DOHH2 (cell line): ENCODE data around the gene KIAA0930.

ENCODE experiments used
- H3F3A ChIP-seq: fragments of 200-600 bp; sonication (generic), shearing (Covaris generic); 2 replicates; pipeline ENCODE4 v1.6.0; 2016; ENCODE audit warnings: antibody characterized with exemption, mild to moderate bottlenecking; ENCODE audit not compliant: control insufficient read depth, insufficient read depth
- H3K27ac ChIP-seq: fragments of 200-600 bp; sonication (generic); 2 replicates; pipeline ENCODE4 v1.5.1; 2014; ENCODE audit warnings: low read depth, mild to moderate bottlenecking, low read length, moderate library complexity
- H3K27me3 ChIP-seq: fragments of 200-600 bp; sonication (generic); 2 replicates; pipeline ENCODE4 v1.6.1; 2014; ENCODE audit warnings: mild to moderate bottlenecking, low read length, mixed read lengths; ENCODE audit not compliant: control insufficient read depth
- H3K36me3 ChIP-seq: fragments of 200-600 bp; sonication (generic); 2 replicates; pipeline ENCODE4 v1.6.1; 2014; ENCODE audit warnings: mild to moderate bottlenecking, low read length, moderate library complexity, mixed read lengths; ENCODE audit not compliant: control insufficient read depth
- H3K4me1 ChIP-seq: fragments of 200-600 bp; sonication (generic); 2 replicates; pipeline ENCODE4 v1.6.1; 2014; ENCODE audit warnings: mild to moderate bottlenecking, low read length, mixed read lengths; ENCODE audit not compliant: control insufficient read depth
- H3K4me2 ChIP-seq: fragments of 200-600 bp; sonication (generic); 2 replicates; pipeline ENCODE4 v1.6.0; 2014; ENCODE audit warnings: mild to moderate bottlenecking, low read length, moderate library complexity
- H3K4me3 ChIP-seq: fragments of 200-600 bp; sonication (generic); 2 replicates; pipeline ENCODE4 v1.5.1; 2014; ENCODE audit warnings: mild to moderate bottlenecking, low read length, mixed read lengths
- H3K79me2 ChIP-seq: fragments of 200-600 bp; sonication (generic); 2 replicates; pipeline ENCODE4 v1.6.1; 2014; ENCODE audit warnings: mild to moderate bottlenecking, low read length, mixed read lengths; ENCODE audit not compliant: control insufficient read depth
- H3K9me2 ChIP-seq: fragments of 200-600 bp; sonication (generic); replicated peaks from 2 replicates; pipeline ENCODE4 v1.6.1; 2014; ENCODE audit warnings: mild to moderate bottlenecking, low read length, mixed read lengths; ENCODE audit not compliant: control insufficient read depth
- H3K9me3 ChIP-seq: fragments of 200-600 bp; sonication (generic); 2 replicates; pipeline ENCODE4 v1.6.1; 2014; ENCODE audit warnings: antibody characterized with exemption, low read length, mixed read lengths; ENCODE audit not compliant: control insufficient read depth, insufficient read depth
- H4K20me1 ChIP-seq: fragments of 200-600 bp; sonication (generic); 2 replicates; pipeline ENCODE4 v1.6.0; 2014; ENCODE audit warnings: low read depth, mild to moderate bottlenecking, antibody characterized with exemption, low read length, moderate library complexity; ENCODE audit not compliant: control insufficient read depth, insufficient read depth
- EZH2phosphoT487 ChIP-seq: fragments of 200-600 bp; sonication (generic); IDR thresholded peaks from 2 replicates; pipeline ENCODE4 v1.6.1; 2017; ENCODE audit warnings: borderline replicate concordance, mild to moderate bottlenecking, antibody characterized with exemption, low read length, moderate library complexity, mixed read lengths
- TF ChIP-seq, protein P1 (sequence below): fragments of 200-600 bp; sonication (generic); IDR thresholded peaks from one replicate; pipeline ENCODE4 v1.5.1; 2014; ENCODE audit warnings: antibody characterized with exemption, mild to moderate bottlenecking, low read depth, low read length; ENCODE audit not compliant: poor library complexity, severe bottlenecking

The KIAA0930 gene

DNA sequence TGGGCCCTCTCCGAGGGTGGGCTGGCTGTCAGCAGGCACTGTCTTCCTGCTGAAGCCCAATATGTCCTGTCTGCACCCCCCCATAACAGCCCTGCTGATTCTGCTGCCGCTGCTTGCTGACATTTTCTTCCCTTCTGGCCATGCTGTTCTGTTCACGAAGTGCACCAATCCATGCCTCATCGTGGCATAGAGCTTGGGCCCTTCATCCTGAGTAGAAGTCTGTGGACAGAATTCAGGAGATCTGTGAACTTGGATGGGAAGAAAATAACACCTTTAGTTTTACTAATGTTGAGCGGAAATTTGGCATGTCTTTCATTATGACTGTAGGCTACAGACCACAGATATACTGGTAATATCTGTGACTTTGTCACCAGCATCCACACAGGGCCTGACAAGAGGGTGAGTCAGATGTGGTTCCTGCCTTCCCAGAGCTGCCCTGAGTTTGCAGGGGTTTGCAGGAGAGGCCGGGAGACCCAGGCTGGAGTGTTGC lies 14.1 kb upstream of the KIAA0930 start:
- Histone ChIP-seq H3K79me2 (no peaks in the 10 kb centered on the region), H3F3A (no peaks in the 10 kb centered on the region), H3K27me3 (no peaks in the 10 kb centered on the region), H3K27ac (no peak overlapping the region), H3K9me2 (no peaks in the 10 kb centered on the region), H3K36me3 (no peaks in the 10 kb centered on the region), H3K4me3 (no peak overlapping the region), H3K4me2 (no peak overlapping the region), H3K9me3 (no peaks in the 10 kb centered on the region), H4K20me1 (no peaks in the 10 kb centered on the region), H3K4me1 (0 out of 2 replicates have a peak, but pooled peaks cover 5% of the 10 kb centered on the region)
- no peak for TF ChIP-seq EZH2phosphoT487
- TF ChIP-seq, protein P1, sequence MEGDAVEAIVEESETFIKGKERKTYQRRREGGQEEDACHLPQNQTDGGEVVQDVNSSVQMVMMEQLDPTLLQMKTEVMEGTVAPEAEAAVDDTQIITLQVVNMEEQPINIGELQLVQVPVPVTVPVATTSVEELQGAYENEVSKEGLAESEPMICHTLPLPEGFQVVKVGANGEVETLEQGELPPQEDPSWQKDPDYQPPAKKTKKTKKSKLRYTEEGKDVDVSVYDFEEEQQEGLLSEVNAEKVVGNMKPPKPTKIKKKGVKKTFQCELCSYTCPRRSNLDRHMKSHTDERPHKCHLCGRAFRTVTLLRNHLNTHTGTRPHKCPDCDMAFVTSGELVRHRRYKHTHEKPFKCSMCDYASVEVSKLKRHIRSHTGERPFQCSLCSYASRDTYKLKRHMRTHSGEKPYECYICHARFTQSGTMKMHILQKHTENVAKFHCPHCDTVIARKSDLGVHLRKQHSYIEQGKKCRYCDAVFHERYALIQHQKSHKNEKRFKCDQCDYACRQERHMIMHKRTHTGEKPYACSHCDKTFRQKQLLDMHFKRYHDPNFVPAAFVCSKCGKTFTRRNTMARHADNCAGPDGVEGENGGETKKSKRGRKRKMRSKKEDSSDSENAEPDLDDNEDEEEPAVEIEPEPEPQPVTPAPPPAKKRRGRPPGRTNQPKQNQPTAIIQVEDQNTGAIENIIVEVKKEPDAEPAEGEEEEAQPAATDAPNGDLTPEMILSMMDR, result no peak

DNA sequence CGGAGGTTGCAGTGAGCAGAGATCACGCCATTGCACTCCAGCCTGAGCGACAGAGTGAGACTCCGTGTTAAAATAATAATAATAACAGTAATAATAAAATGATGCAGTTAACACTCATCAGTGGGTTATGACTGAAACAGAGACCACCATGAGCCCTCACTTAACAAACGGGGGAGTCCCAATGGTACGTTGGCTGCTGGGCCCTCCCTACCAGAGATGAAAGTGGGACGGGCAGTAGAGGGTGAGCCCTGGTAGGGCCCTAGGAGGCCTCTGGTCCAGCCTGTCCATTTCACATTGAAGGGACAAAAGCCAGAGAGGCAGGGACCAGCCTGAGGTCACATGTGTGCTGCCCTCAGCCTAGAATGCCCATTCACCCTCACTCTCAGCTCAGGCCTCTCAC lies 13.7 kb upstream of the KIAA0930 start:
- H3K9me3 ChIP-seq, result no peaks in the 10 kb centered on the region
- H3K79me2 ChIP-seq, result no peaks in the 10 kb centered on the region
- no peaks in the 10 kb centered on the region for H3F3A ChIP-seq
- H3K4me1 ChIP-seq, result peaks cover 8% of the 10 kb centered on the region
- no peaks in the 10 kb centered on the region for H4K20me1 ChIP-seq
- H3K27me3 ChIP-seq, result no peaks in the 10 kb centered on the region
- TF ChIP-seq, protein P1, result no peak
- TF ChIP-seq EZH2phosphoT487, result no peak
- H3K9me2 ChIP-seq, result no peaks in the 10 kb centered on the region
- no peak overlapping the region for H3K4me3 ChIP-seq
- no peak overlapping the region for H3K4me2 ChIP-seq
- H3K27ac ChIP-seq, result no peak overlapping the region
- no peaks in the 10 kb centered on the region for H3K36me3 ChIP-seq

DNA sequence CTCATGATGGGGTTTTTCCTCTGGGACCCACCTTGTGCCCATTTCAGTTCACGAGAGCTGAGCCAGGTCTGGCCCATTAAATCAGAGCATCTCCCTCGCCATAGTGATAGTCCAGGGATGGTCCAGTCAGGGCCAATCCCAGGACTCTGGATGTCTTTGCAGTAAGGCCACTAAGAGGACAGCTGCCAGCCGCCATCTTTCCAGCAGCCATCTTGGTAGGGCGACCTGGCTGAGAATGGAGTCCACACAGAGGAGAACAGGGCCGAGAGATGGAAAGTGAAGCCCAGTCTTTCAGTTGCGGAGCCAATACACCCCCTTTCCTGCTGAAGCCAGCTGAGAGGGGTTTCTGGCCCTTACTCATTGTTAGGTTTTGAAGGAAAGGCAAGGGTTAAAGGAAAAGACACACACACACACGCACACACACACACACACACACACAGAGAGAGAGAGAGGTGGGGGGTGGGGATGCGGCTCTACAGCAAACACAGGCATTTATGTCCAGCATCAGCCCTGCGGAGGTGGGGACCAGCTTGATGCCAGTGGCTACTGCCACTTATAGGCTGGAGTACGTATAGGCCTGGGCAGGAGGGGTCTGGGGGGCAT lies 12.4 kb upstream of the KIAA0930 start:
- H3K9me3 ChIP-seq, result no peaks in the 10 kb centered on the region
- peaks cover 18% of the 10 kb centered on the region for H3K4me1 ChIP-seq
- peaks cover 3% of the 10 kb centered on the region; the same call in 1 of the 2 replicates for H3F3A ChIP-seq
- H3K27ac ChIP-seq, result no peak overlapping the region
- H4K20me1 ChIP-seq, result no peaks in the 10 kb centered on the region
- no peak overlapping the region for H3K4me3 ChIP-seq
- no peaks in the 10 kb centered on the region for H3K9me2 ChIP-seq
- H3K27me3 ChIP-seq, result no peaks in the 10 kb centered on the region
- TF ChIP-seq, protein P1, result no peak
- no peak for TF ChIP-seq EZH2phosphoT487
- no peaks in the 10 kb centered on the region for H3K36me3 ChIP-seq
- no peak overlapping the region for H3K4me2 ChIP-seq
- H3K79me2 ChIP-seq, result no peaks in the 10 kb centered on the region
